ENCODE measurements around the gene SLC8A2. TPM values are rescaled to one million over a fixed set of nuclear protein-coding genes. Genes with fewer than 3 reads are reported as not detected.

Gene SLC8A2
- total and polyA plus RNA-seq, 3 experiments from 2014 or later, result not detected

DNA sequence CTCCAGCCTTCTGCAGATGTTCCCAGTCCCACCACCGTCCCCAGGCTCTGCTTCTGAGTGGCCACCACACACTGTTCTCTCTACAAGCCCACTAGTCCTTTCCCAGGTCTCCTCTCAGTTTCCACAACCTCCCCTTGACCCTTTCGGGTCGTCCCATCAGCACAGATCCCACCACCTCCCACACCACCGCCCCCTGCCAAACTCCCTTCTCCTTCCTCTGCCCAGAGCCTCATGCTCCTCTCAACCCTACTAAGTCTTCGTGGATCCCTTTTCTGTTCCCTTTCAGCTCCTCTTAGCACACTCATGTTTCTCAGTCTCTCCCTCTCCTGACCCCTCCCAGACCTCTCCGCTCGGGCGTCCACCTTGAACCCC, 41.2 kb upstream of the SLC8A2 start:
- DNase-seq, result no peak
- peak overlapping the region; percentile 16 for H3K4me3 ChIP-seq (ENCODE audit: low read length)
- no peaks in the 10 kb centered on the region for H3K27me3 ChIP-seq (ENCODE audit: insufficient read depth, low read length, poor library complexity, severe bottlenecking)
- peak overlapping the region; percentile 92 to 99 (median 98) for H3K4me3 Mint-ChIP-seq
- ChIA-PET POLR2A (no interaction called here), CTCF (interaction anchor here (1.1 to 1.7 kb wide), 2 partner anchors 76 to 87 kb away, joined by 3 to 5 read pairs; no protein-coding TSS in a partner anchor)
- H3K4me1 ChIP-seq (ENCODE audit: insufficient read depth, low read length), result peaks cover 58% of the 10 kb centered on the region
- H3K9me3 ChIP-seq (ENCODE audit: low read length), result no peaks in the 10 kb centered on the region
- H3K36me3 ChIP-seq (ENCODE audit: insufficient read depth, low read length), result no peaks in the 10 kb centered on the region
- H3K27ac Mint-ChIP-seq, result peak overlapping the region; percentile 54 to 99 (median 98)
- no peaks in the 10 kb centered on the region for H3K9me3 Mint-ChIP-seq
- peaks cover 0 to 42% (median 0%) of the 10 kb centered on the region in 3 donors for H3K36me3 Mint-ChIP-seq
- peaks cover 76 to 92% (median 78%) of the 10 kb centered on the region in 3 donors for H3K4me1 Mint-ChIP-seq
- H3K27me3 Mint-ChIP-seq, result peaks cover 0 to 7% of the 10 kb centered on the region in 2 donors
- H3K27ac ChIP-seq (ENCODE audit: low read depth, low read length), result peak overlapping the region; percentile 41

DNA sequence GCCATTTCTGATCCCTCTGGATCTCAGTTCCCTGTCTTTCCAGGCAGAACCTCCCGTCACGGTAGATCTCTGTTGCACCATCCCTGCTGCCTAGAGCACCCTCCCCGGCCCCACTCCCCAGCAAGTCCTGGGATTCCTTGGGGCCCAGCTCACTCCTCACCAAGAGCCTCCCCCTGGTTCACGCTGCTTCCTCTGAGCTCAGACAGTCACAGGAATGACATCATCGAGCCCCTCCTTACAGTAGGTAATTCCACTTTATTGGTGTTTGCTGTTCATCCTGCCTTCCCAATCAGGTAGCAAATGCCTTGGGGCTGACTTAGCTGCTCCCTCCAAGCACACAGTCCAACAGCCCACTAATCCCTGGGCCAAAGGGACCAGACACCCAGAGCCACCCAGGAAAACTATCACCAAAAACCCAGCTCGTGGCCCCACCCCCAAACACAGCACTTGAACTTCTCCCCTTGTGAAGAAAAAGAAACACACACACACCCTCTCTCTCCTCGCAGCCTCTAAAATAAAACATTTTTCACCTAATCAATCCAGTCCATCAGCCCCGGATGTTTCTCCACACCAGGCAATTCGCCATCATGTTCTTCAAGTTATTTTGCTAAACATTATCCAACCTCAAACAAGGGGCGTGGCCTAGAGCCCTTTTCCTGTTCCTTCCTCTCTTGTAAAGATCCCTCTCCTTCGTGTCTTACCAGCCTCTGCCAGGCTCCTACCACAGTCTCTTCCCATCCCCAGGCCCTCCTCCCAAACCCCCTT, 40.7 kb upstream of the SLC8A2 start:
- no peaks in the 10 kb centered on the region for H3K27me3 ChIP-seq (ENCODE audit: insufficient read depth, low read length, poor library complexity, severe bottlenecking)
- H3K9me3 ChIP-seq (ENCODE audit: low read length), result no peaks in the 10 kb centered on the region
- H3K4me3 Mint-ChIP-seq, result peak overlapping the region; percentile 92 to 99 (median 98)
- DNase-seq, result no peak
- ChIA-PET POLR2A (no interaction called here), CTCF (interaction anchor here (0.9 to 1.7 kb wide), 3 partner anchors 28 to 87 kb away, joined by 3 to 5 read pairs (median 3); partner anchors contain the start of gene KPTN)
- no peaks in the 10 kb centered on the region for H3K9me3 Mint-ChIP-seq
- no peaks in the 10 kb centered on the region for H3K36me3 ChIP-seq (ENCODE audit: insufficient read depth, low read length)
- peaks cover 52% of the 10 kb centered on the region for H3K4me1 ChIP-seq (ENCODE audit: insufficient read depth, low read length)
- peak overlapping the region; percentile 16 for H3K4me3 ChIP-seq (ENCODE audit: low read length)
- H3K27ac Mint-ChIP-seq, result peak overlapping the region; percentile 54 to 99 (median 98)
- peaks cover 72 to 86% (median 73%) of the 10 kb centered on the region in 3 donors for H3K4me1 Mint-ChIP-seq
- peaks cover 0 to 42% (median 0%) of the 10 kb centered on the region in 3 donors for H3K36me3 Mint-ChIP-seq
- peak overlapping the region; percentile 41 for H3K27ac ChIP-seq (ENCODE audit: low read depth, low read length)
- peaks cover 0 to 7% of the 10 kb centered on the region in 2 donors for H3K27me3 Mint-ChIP-seq

DNA sequence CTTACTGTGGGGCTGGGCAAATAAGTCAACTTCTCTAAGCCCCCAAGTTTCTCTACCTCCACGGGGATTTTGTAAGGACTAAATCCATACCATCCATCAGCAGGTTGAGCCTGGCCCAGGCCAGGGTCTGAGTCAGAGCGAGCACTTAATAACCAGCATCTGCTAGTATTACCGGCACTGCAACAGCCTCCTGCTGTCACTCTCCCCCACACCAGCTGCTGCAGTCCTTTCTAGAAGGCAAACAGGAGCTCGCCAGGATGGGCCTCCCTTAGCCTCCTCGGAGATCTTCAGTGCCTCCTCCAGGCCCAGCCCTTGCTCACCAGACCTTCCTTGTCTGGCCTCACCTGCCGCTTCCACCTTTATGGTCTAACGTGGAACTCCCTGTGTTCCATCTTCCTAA, 40.0 kb upstream of the SLC8A2 start:
- peaks cover 0 to 48% (median 0%) of the 10 kb centered on the region in 3 donors for H3K36me3 Mint-ChIP-seq
- H3K27ac ChIP-seq (ENCODE audit: low read depth, low read length), result no peak overlapping the region
- H3K27me3 Mint-ChIP-seq, result peaks cover 0 to 7% of the 10 kb centered on the region in 2 donors
- H3K4me3 Mint-ChIP-seq, result peak overlapping the region in 4 of 7 donors; percentile 41 to 98 (median 95)
- POLR2A ChIA-PET, result no interaction called here
- no peaks in the 10 kb centered on the region for H3K36me3 ChIP-seq (ENCODE audit: insufficient read depth, low read length)
- H3K9me3 Mint-ChIP-seq, result no peaks in the 10 kb centered on the region
- H3K4me1 ChIP-seq (ENCODE audit: insufficient read depth, low read length), result peaks cover 45% of the 10 kb centered on the region
- peaks cover 69 to 86% (median 72%) of the 10 kb centered on the region in 3 donors for H3K4me1 Mint-ChIP-seq
- DNase-seq, result no peak
- peak overlapping the region in 6 of 8 donors; percentile 51 to 99 (median 80) for H3K27ac Mint-ChIP-seq
- CTCF ChIA-PET, result interaction anchor here (0.9 to 1.7 kb wide), 2 partner anchors 28 to 75 kb away, joined by 3 to 5 read pairs; partner anchors contain the start of gene KPTN
- H3K27me3 ChIP-seq (ENCODE audit: insufficient read depth, low read length, poor library complexity, severe bottlenecking), result no peaks in the 10 kb centered on the region
- no peaks in the 10 kb centered on the region for H3K9me3 ChIP-seq (ENCODE audit: low read length)
- H3K4me3 ChIP-seq (ENCODE audit: low read length), result no peak overlapping the region

DNA sequence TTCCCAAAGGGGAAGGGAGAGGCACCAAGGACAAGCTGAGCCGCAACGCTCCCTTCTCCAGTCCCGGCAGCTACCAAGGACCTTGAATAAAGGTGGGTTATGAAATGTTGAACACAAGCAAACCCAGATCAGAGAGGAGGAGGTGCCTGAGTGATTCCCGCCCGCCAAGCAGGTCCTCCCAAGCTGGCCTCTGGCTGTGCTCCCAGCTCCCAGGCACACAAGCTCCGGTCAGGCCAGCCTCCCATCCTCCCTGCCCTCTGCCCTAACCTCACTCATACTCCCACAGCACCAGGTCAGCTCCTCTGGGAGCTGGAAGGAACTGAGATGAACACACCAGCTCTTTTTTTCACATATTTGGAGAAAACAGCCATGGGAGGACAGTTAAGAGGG, 39.4 kb upstream of the SLC8A2 start:
- H3K4me3 ChIP-seq (ENCODE audit: low read length), result no peak overlapping the region
- Mint-ChIP-seq H3K4me1 (peaks cover 63 to 82% (median 68%) of the 10 kb centered on the region in 3 donors), H3K27ac (peak overlapping the region in 5 of 8 donors; percentile 13 to 68 (median 51)), H3K4me3 (peak overlapping the region in 3 of 7 donors; percentile 29 to 92 (median 56)), H3K9me3 (no peaks in the 10 kb centered on the region), H3K36me3 (peaks cover 0 to 53% (median 0%) of the 10 kb centered on the region in 3 donors), H3K27me3 (peaks cover 0 to 7% of the 10 kb centered on the region in 2 donors)
- H3K4me1 ChIP-seq (ENCODE audit: insufficient read depth, low read length), result peaks cover 40% of the 10 kb centered on the region
- no peak for DNase-seq
- POLR2A ChIA-PET, result interaction anchor here (0.9 kb wide), 1 partner anchor 27 kb away, joined by 5 read pairs; the partner anchor contains the start of gene KPTN
- H3K36me3 ChIP-seq (ENCODE audit: insufficient read depth, low read length), result no peaks in the 10 kb centered on the region
- no peaks in the 10 kb centered on the region for H3K9me3 ChIP-seq (ENCODE audit: low read length)
- no peaks in the 10 kb centered on the region for H3K27me3 ChIP-seq (ENCODE audit: insufficient read depth, low read length, poor library complexity, severe bottlenecking)
- H3K27ac ChIP-seq (ENCODE audit: low read depth, low read length), result no peak overlapping the region
- CTCF ChIA-PET, result interaction anchor here (1.3 kb wide), 2 partner anchors 11 to 162 kb away, joined by 3 read pairs; partner anchors contain the start of gene DHX34

DNA sequence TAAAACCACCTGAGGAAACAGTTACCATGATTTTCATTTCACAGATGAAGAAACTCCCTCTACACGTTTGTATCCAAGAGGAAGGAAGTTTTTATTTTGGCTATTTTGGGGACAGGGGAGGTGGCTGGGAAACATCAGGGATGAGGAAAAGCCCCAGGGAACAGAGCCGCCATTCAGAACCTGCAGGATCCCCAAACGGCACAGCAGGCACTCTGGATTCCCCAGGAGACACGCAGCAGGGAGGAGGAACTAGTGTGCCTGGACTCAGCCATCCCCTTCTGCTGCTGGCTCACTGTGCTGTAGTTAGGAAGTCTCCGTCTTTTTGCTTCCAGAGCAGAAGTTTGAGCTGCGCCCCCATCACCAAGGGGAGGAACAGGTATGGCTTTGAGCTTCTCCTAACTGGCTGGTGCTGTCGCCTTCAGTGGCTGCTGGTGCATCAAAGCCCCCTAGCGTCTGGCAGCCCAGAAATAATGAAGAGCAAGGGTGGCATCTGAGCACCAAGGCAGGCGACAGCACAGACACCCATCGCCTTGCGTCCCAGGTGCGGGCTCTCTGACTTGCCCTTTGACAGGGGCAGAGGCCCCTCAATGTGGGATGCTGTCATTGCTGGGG, 38.9 kb upstream of the SLC8A2 start:
- no peak for DNase-seq
- Mint-ChIP-seq H3K9me3 (no peaks in the 10 kb centered on the region), H3K36me3 (peaks cover 0 to 55% (median 0%) of the 10 kb centered on the region in 3 donors), H3K4me1 (peaks cover 60 to 77% (median 63%) of the 10 kb centered on the region in 3 donors), H3K4me3 (peak overlapping the region in 3 of 7 donors; percentile 29 to 59 (median 56)), H3K27ac (peak overlapping the region in 5 of 8 donors; percentile 38 to 68 (median 54)), H3K27me3 (peaks cover 0 to 7% of the 10 kb centered on the region in 2 donors)
- ChIA-PET POLR2A (interaction anchor here (0.9 kb wide), 1 partner anchor 27 kb away, joined by 5 read pairs; the partner anchor contains the start of gene KPTN), CTCF (interaction anchor here (1.3 kb wide), 2 partner anchors 11 to 161 kb away, joined by 3 read pairs; partner anchors contain the start of gene DHX34)
- H3K9me3 ChIP-seq (ENCODE audit: low read length), result no peaks in the 10 kb centered on the region
- H3K4me3 ChIP-seq (ENCODE audit: low read length), result no peak overlapping the region
- H3K36me3 ChIP-seq (ENCODE audit: insufficient read depth, low read length), result no peaks in the 10 kb centered on the region
- H3K4me1 ChIP-seq (ENCODE audit: insufficient read depth, low read length), result peaks cover 35% of the 10 kb centered on the region
- H3K27ac ChIP-seq (ENCODE audit: low read depth, low read length), result no peak overlapping the region
- H3K27me3 ChIP-seq (ENCODE audit: insufficient read depth, low read length, poor library complexity, severe bottlenecking), result no peaks in the 10 kb centered on the region

DNA sequence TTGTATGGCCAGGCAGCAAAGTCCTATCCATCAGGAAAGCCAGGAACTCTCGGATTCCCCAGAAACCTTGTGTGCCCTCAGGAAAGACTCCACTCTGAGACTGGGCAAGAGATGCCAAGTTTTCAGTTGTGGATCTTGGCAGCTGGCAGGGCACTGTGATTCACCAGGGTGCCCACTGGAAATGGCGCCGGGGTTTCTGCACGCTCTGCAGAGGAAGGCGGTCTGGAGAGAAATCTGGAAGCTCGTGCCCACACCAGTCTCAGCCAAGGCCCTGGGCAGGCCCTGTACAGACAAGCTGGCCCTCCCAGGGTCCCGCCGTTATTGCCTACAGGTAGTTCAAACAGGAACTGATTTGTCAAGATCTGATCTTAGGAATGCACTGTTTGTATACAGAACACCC, 38.3 kb upstream of the SLC8A2 start:
- peaks cover 56 to 71% (median 59%) of the 10 kb centered on the region in 3 donors for H3K4me1 Mint-ChIP-seq

DNA sequence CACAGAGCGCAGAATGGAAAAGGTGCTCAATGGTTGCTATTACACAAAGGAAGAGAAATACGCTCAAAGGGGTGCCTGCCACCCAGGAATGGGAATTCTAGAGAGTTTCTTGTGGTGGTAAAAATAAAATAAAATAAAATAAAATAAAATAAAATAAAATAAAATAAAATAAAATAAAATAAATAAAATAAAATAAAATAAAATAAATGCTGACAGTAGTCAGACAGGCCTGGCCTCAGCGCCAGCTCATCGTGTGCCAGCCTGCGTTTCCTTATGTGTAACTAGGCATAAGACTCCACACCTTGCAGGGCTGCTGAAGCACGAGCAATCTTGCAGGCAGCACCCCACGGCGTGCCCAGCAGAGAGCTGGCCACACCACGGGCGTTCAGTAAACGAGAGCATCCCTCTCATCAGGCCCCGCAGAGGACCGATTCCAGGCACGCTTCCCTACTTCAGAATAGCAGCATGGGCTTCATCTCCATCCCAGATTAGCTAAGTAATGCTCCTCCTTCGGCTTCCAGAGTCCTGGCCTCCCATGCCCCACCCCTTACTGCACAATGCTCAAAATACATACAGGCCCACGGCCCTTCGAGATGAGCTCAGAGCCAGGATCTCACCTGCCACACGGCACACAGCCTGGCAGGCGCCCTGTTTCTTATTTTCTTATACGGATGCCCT, 37.6 kb upstream of the SLC8A2 start:
- Mint-ChIP-seq H3K9me3 (no peaks in the 10 kb centered on the region), H3K27ac (peak overlapping the region in 2 of 8 donors; percentile 60 to 69), H3K4me1 (peaks cover 51 to 68% (median 57%) of the 10 kb centered on the region in 3 donors), H3K4me3 (peak overlapping the region in 2 of 7 donors; percentile 32 to 59), H3K36me3 (peaks cover 0 to 57% (median 1%) of the 10 kb centered on the region in 3 donors), H3K27me3 (no peaks in the 10 kb centered on the region)
- Histone ChIP-seq H3K36me3 (ENCODE audit: insufficient read depth, low read length) (peaks cover 10% of the 10 kb centered on the region), H3K4me3 (ENCODE audit: low read length) (no peak overlapping the region), H3K9me3 (ENCODE audit: low read length) (no peaks in the 10 kb centered on the region), H3K27me3 (ENCODE audit: insufficient read depth, low read length, poor library complexity, severe bottlenecking) (no peaks in the 10 kb centered on the region), H3K27ac (ENCODE audit: low read depth, low read length) (no peak overlapping the region), H3K4me1 (ENCODE audit: insufficient read depth, low read length) (peaks cover 33% of the 10 kb centered on the region)
- CTCF ChIA-PET, result no interaction called here
- no peak for DNase-seq
- POLR2A ChIA-PET, result no interaction called here

More for the DNA sequence above, 38.3 kb upstream of the SLC8A2 start:
- H3K9me3 ChIP-seq (ENCODE audit: low read length), result no peaks in the 10 kb centered on the region
- ChIA-PET CTCF (interaction anchor here (1.3 kb wide), 1 partner anchor 12 kb away, joined by 3 read pairs; no protein-coding TSS in a partner anchor), POLR2A (interaction anchor here (0.9 kb wide), 1 partner anchor 26 kb away, joined by 5 read pairs; the partner anchor contains the start of gene KPTN)
- Mint-ChIP-seq H3K4me3 (peak overlapping the region in 1 of 7 donors; percentile 59), H3K9me3 (no peaks in the 10 kb centered on the region), H3K27ac (peak overlapping the region in 5 of 8 donors; percentile 25 to 74 (median 54)), H3K27me3 (peaks cover 0 to 4% of the 10 kb centered on the region in 2 donors), H3K36me3 (peaks cover 0 to 58% (median under 1%) of the 10 kb centered on the region in 3 donors)
- no peaks in the 10 kb centered on the region for H3K27me3 ChIP-seq (ENCODE audit: insufficient read depth, low read length, poor library complexity, severe bottlenecking)
- no peak overlapping the region for H3K27ac ChIP-seq (ENCODE audit: low read depth, low read length)
- H3K4me1 ChIP-seq (ENCODE audit: insufficient read depth, low read length), result peaks cover 33% of the 10 kb centered on the region
- H3K36me3 ChIP-seq (ENCODE audit: insufficient read depth, low read length), result peaks cover 3% of the 10 kb centered on the region
- H3K4me3 ChIP-seq (ENCODE audit: low read length), result no peak overlapping the region
- no peak for DNase-seq
